GM11168 (cell line): ENCODE measurements around the gene IL34.
"Not testable (repeated sequence)": the region's sequence is repeated elsewhere in the genome, so short reads cannot be mapped to it uniquely, and the experiment has no call there.

Experiments
- in situ Hi-C: fragments of 300-500 bp; cut with MboI; formaldehyde crosslinking; loops from one replicate; pipeline ENCODE4 v1.12.0; 2022; ENCODE audit warnings: low sequenced_read_pairs; ENCODE audit not compliant: unreplicated experiment

IL34 gene

DNA sequence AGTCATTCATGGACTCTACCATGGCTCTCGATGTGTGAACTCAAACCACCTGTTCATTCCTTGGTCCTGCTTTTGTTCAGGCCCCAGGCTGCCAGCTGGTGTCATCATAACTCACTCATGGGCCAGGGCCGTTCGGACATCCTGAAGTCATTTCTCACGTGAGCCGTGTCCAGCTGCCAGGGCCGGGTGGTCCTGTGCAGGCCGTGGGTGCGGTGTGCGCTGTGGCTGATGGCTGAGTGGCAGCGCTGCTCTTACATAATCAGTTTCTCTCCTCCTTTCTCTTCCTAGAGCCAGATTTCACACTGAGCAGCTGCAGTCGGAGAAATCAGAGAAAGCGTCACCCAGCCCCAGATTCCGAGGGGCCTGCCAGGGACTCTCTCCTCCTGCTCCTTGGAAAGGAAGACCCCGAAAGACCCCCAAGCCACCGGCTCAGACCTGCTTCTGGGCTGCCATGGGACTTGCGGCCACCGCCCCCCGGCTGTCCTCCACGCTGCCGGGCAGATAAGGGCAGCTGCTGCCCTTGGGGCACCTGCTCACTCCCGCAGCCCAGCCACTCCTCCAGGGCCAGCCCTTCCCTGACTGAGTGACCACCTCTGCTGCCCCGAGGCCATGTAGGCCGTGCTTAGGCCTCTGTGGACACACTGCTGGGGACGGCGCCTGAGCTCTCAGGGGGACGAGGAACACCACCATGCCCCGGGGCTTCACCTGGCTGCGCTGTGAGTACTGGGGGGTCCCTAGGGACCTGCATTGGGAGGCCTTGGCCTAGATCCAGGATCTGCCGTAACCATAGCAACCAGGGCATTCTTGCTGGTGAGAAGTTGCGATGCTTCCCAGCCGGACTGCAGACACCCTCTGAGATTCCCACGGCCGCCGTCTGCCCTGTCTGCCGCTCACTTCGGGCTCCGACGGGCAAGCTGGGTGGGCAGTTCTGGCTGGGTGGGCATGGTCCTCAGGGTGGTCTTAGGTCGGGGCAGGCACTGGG, at the start of gene IL34:
Gene IL34 (plus strand): TSS at position 300 of the 982 bp plus-strand sequence. CDS start 389 bp downstream, at position 689.
- in situ Hi-C loops = no loop called here

DNA sequence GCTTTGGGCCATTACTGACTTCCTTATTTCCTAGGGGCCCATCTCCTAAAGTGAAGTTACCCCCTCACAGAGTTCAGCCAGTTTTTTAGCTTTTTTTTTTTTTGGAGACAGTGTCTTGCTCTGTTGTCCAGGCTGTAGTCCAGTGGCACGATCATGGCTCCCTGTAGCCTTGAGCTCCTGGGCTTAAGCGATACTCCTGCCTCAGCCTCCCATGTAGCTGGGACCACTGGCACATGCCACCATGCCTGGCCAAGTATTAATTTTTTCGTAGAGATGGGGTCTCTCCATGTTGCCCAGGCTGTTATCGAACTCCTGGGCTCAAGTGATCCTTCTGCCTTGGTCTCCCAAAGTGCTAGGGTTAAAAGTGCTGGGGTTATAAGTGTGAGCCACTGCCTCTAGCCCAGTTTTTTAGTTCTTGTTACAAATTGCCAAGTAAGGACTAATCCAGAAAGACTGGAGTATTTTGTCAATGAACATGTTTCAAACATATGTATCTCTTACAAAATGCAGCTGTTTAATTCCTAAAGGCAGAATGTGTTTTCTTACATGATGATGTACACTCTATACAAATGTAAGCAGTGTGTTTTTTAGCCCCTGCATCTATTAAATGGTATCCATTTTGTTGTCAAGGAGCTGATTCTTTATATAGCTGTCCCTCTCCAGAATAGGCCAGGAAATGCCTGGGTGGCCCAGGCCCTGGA, 49.1 kb upstream of the IL34 start:
- in situ Hi-C loops = no loop called here

DNA sequence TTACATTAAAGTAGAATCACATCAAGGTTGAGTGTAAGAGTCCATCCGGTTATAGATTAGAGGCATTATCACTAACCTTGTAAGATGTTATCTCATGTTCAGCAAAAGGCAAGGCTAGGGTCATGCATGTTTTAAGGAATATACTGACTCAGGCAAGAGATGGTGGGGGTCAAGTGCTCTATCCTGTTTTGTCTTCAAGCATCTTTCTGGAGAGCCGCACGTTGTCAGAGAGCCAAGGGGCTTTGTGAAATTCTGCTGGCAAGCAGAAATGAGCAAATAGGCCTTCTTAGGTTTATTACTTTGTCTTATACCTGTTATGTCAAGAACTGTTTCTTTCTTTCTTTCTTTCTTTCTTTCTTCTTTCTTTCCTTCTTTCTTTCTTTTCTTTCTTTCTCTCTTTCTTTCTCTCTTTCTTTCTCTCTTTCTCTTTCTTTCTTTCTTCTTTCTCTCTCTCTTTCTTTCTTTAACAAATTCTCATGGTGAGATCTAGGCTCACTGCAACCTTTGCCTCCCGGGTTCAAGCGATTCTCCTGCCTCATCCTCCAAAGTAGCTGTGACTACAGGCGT, 47.3 kb upstream of the IL34 start:
- in situ Hi-C loops = no loop called here

DNA sequence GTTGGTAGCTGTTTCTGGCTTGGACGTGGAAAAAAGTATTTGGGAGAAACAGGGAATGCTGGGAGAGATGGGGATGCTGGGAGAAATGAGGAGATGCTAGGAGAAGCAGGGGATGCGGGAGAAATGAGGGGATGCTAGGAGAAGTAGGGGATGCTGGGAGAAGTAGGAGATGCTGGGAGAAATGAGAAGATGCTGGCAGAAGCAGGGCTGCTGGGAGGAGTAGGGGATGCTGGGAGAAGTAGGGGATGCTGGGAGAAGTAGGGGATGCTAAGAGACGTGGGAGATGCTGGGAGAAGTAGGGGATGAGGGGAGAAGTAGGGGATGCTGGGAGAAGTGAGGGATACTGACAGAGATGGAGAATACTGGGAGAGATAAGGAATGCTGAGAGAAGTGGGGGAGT, 45.6 kb upstream of the IL34 start:
- in situ Hi-C loops = no loop called here

GRCh38 chr16:70601576-70602575, 44.5 kb upstream of the IL34 start:
- in situ Hi-C loops = no loop called here

- in situ Hi-C loops = no loop called here
Observed at GRCh38 chr16:70602831-70603230, 43.5 kb upstream of the IL34 start.

DNA sequence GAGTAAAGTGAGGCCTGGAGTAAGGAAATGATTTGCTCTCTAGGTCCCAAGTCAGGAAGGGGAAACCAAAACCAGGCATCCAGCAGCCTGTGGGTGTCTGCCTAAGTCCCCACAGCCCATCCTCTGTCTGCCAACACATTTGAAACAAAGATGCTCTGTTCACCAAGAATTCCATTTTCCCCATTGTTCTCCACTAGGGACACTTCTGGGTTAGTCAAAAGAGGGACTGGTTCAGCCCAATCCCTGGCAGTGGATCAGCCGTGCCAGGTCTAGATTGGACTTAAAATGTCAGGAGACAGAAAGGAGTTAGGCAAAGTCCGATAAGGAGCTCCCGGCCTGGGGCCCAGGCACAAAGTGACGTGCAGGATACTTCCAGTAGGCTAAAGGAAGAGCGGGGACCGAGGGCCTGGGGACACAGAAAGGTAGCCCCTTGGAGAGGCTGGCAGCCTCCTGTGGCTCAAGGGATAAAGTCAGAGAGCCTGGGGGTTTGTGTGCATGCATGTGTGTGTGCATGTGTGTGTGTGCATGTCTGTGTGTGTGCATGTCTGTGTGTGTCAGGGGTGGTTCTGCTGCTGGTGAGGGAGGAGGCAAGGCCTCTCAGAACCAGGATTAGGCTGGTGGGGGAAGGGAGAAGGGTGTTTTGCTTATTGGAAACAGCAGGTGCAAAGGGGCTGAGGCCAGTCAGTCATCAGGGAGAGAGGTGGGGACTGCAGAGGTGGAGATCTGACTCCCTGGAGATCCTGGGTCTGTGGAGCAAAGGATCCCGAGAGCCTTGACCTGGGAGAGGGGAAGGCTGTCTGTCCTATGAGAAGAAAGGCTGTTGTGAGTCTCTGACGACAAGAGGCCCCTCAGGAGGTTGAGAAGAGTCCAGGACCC, 41.7 kb upstream of the IL34 start:
- in situ Hi-C loops = no loop called here

- in situ Hi-C loops = no loop called here
Observed at GRCh38 chr16:70605283-70605657, 41.1 kb upstream of the IL34 start.

GRCh38 chr16:70608521-70608920, 37.8 kb upstream of the IL34 start:
- in situ Hi-C loops = no loop called here

DNA sequence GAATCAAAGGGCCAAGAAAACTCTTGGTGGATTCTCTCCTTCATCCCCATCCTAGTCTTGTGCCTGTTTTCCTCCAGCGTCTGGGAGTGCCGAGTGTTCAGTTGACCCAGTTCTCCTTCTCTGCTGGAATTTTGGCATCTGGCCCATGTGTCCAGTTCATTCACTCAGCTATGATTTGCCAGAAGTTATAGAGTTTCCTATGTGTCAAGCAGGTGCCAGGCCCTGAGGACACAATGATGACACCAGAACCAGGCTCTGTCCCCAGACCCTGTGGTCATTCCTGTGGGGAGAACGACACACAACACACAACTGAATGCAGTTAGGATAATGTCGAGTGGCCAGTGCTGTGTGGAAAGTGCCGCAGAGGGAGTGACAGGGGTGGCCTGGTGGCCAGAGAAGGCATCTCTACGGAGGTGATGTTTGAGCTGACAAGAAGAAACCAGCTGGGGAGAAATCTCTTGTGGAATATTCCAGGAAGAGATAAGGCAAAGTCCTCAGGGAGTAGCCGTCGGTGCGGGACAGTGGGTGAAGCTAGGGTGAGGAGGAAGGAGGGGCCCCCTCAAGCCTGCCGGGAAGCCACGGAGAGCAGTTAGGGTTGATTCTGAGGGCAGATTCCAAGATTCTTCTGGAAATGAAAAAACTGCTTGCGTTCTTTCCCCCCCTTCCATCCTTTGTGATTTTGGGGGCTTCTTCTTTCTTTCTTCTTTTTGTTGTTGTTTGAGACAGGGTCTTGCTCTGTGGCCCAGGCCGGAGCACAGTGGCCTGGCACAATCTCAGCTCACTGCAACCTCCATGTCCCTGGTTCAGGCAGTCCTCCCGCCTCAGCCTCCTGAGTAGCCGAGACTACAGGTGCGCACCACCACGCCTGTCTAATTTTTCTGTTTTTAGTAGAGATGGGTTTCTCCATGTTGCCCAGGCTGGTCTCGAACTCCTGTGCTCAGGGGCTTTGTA, 35.8 kb upstream of the IL34 start:
- in situ Hi-C loops = no loop called here

DNA sequence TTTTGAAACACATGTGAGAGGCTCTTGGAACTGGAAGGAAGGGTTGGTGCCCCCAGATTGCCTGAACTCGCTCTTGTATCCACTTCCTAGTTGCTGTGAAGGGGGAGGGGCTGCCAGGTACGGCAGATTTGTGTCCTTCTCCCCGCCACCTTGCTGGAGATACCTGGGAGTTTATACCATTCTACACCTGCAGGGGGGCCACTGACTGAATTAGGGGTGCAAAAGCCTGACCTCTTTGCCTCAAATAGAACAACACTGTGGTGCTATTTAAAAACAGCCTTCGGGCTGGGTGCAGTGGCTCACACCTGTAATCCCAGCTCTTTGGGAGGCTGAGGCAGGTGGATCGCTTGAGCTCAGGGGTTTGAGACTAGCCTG, 35.1 kb upstream of the IL34 start:
- in situ Hi-C loops = no loop called here

- in situ Hi-C loops = no loop called here
Observed at GRCh38 chr16:70611785-70612303, 34.5 kb upstream of the IL34 start.

DNA sequence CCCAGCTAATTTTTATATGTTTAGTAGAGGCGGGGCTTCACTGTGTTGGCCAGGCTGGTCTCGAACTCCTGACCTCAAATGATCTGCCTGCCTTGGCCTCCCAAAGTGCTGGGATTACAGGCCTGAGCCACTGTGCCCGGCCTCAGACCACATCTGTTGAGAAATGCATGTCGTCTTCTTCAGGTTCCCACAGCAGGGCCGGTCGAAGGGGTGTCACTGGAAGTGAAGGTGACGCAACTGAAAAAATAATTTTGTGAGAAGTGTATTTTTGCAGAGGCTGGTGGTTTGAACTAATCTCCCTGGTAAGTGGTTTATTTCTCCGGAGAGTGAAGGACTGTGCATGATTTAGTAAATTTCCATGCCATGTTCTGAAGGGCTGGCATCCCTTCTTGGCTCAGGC, 33.4 kb upstream of the IL34 start:
- in situ Hi-C loops = no loop called here

DNA sequence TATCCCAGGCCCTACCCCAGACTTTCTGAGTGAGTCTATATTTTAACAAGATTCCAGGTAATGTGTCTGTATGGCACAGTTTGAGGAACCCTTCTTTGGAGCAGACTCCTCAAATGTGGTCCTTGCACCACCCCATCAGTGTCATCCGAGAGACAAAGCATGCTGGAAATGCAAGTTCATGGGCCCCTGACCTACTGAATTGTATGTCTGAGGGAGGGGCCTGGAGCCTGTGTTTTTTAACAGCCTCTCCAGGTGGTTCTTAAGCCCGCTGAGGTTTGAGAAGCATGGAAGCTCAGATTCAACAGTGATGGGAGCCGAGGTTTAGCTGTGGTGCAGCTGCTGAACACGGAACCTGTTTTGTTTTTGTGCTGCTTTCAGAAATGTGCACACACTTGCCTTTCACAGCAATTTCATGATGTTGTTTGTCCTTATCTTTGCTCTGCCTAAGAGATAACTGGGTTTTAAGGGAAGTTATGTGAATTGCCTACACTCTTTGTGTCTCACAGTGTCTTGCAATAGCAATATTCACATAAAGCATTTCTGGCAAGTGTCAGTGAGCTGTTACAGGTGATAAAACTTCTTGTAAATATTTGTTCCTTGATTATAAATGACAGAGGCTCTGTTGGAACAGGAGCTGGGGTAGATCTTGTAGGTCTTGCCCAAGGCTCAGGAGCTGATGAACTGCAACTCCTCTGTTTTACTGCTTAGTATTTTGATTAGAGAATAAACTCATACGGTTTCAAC, 32.0 kb upstream of the IL34 start:
- in situ Hi-C loops = no loop called here

DNA sequence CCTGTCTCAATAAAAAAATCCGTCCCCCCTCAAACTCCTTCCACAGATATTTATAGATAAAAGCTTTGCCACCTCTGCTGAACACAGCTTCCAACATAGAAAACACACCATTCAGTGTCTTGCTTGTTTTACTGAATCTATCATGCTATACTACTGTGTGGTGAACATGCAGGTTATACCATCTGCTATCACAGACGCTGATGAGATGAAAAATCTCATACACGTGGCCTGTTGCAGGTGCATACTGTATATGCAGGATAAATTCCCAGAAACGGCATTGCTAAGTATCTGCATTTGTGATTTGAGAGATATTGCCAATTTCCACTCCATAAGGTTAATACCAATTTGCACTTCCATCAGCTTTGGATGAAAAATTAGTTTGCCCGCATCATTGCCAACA, 30.4 kb upstream of the IL34 start:
- in situ Hi-C loops = no loop called here

DNA sequence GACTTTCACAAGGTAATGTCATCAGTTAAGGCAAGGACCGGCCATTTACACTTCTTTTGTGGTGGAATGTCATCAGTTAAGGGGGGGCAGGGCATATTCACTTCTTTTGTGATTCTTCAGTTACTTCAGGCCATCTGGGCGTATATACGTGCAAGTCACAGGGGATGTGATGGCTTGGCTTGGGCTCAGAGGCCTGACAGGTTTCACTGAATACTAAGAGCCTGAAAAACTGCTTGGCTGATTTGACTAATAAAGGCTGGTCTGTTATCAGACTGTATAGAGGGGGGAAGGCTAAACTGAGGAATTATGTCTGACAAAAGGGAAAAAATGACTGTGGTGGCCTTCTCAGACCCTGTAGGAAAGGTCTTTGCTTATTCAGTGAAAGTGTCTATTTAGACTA, 24.5 kb upstream of the IL34 start:
- in situ Hi-C loops = not testable (repeated sequence)

GRCh38 chr16:70627696-70628095, 18.7 kb upstream of the IL34 start:
- in situ Hi-C loops = no loop called here
